K562 (cell line): ENCODE data around the gene PRKACB.

Experiments used
- ATF3 ChIP-seq, 2 experiments: fragments of 450-650 bp in 1 of 2; sonication (generic) in 1 of 2; formaldehyde crosslinking in 1 of 2; IDR thresholded peaks in 1 of 2; conservative IDR thresholded peaks in 1 of 2; 2 replicates each; pipeline versions ENCODE4 v1.6.1 to v1.8.1; 2016 to 2023; ENCODE audit warnings: mild to moderate bottlenecking in 2 of 2, moderate library complexity in 2 of 2, inconsistent platforms in 1 of 2, missing genetic modification reagents in 1 of 2
- BDP1 ChIP-seq: IDR thresholded peaks from 3 replicates; pipeline ENCODE4 v1.6.1; 2011; ENCODE audit not compliant: insufficient read length, insufficient read depth
- CHD2 ChIP-seq: IDR thresholded peaks from 2 replicates; pipeline ENCODE4 v1.6.1; 2011; ENCODE audit warnings: low read depth, low read length
- HDAC1 ChIP-seq, 2 experiments: fragments of 450-650 bp; IDR thresholded peaks; 2 replicates each; pipeline ENCODE4 v1.6.1; 2016 to 2017; ENCODE audit warnings: inconsistent platforms in 1 of 2, mild to moderate bottlenecking in 1 of 2, moderate library complexity in 1 of 2
- KAT8 ChIP-seq: fragments of 450-650 bp; IDR thresholded peaks from 2 replicates; pipeline ENCODE4 v1.6.1; 2016; ENCODE audit warnings: low read depth, mild to moderate bottlenecking
- MNT ChIP-seq, 2 experiments: fragments of 450-650 bp; conservative IDR thresholded peaks; 2 replicates each; pipeline ENCODE4 v1.6.1; 2017; ENCODE audit warnings: mild to moderate bottlenecking in 2 of 2, moderate library complexity in 2 of 2
- MTA2 ChIP-seq: fragments of 450-650 bp; IDR thresholded peaks from 2 replicates; pipeline ENCODE4 v1.6.1; 2016; ENCODE audit warnings: low read depth
- NFATC3 ChIP-seq: fragments of 450-650 bp; IDR thresholded peaks from 2 replicates; pipeline ENCODE4 v1.6.1; 2017; ENCODE audit warnings: mild to moderate bottlenecking
- NFXL1 ChIP-seq: fragments of 450-650 bp; formaldehyde crosslinking; IDR thresholded peaks from 2 replicates; pipeline ENCODE4 v1.4.0; 2021; ENCODE audit warnings: mild to moderate bottlenecking
- PRPF4 ChIP-seq: fragments of 200-400 bp; formaldehyde crosslinking; IDR thresholded peaks from one replicate; pipeline ENCODE4 v1.6.1; 2017; ENCODE audit warnings: low read length, low read depth, mild to moderate bottlenecking; ENCODE audit not compliant: insufficient read depth, poor library complexity, severe bottlenecking
- TFAP4 ChIP-seq: sonication (generic); formaldehyde crosslinking; IDR thresholded peaks from 2 replicates; pipeline ENCODE4 v1.8.0; 2022; ENCODE audit warnings: missing genetic modification reagents, mild to moderate bottlenecking, moderate library complexity, borderline replicate concordance
- ZBTB1 ChIP-seq: sonication (generic); formaldehyde crosslinking; IDR thresholded peaks from 2 replicates; pipeline ENCODE4 v1.8.1; 2023; ENCODE audit warnings: missing genetic modification reagents, low read depth, mild to moderate bottlenecking, borderline replicate concordance
- ZNF354B ChIP-seq: fragments of 250-450 bp; sonication (Bioruptor Pico); IDR thresholded peaks from 2 replicates; pipeline ENCODE4 v1.4.0; 2020

GRCh38 chr1:84254703-84255238, 110.7 kb downstream of the PRKACB start:
- TF ChIP-seq MTA2 (no peak), CHD2 (no peak), NFXL1 (no peak), MNT (conservative IDR thresholded peaks at IDR 0.05) (no peak), PRPF4 (no peak), KAT8 (no peak), HDAC1 (IDR thresholded peaks at IDR 0.05) (no peak), ZBTB1 (CRISPR knock-in tag) (no peak), TFAP4 (no peak), BDP1 (no peak), ZNF354B (CRISPR knock-in tag) (no peak), ATF3 (IDR thresholded peaks at IDR 0.05) (no peak), ATF3 (CRISPR knock-in tag; conservative IDR thresholded peaks at IDR 0.05) (no peak), NFATC3 (no peak)
